Glomerular endothelial cell (primary cell): ENCODE measurements around the gene ABITRAM. TPM values are rescaled to one million over a fixed set of nuclear protein-coding genes. Genes with fewer than 3 reads are reported as not detected.
"Not testable (repeated sequence)": the region's sequence is repeated elsewhere in the genome, so short reads cannot be mapped to it uniquely, and the experiment has no call there.

ENCODE experiments used
- DNase-seq: peaks from one replicate; pipeline ENCODE4 v3.0.0-alpha.2; 2011; ENCODE audit warnings: low read depth, low spot score; ENCODE audit errors: extremely low read depth
- total RNA-seq: library from RNA; depleted of rRNA; stranded (reverse); fragments of >200 nt; gene quantifications from 2 replicates; pipeline ENCODE4 v1.2.3, GENCODE V29; 2015

Gene ABITRAM
- total RNA-seq, 1 donor from 2014 or later: 14.3 TPM

DNA sequence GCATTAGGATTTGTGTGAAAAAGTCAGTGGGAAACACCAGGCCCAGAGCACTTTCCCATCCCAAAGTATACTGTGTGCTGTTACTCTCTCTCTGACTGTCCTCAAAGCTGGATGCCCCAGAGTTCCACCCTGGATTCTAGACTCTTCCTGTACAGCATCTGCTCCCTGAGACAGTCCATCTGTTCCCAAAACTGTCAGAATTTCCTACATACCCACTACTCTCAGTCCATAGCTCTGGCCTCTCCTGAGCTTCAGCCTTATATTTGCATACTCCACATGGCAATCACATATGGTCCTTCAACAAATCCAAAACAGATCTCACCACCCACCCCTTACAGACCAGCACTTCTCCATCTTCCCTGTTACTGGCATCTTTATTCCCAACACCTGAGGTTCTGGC, 9.7 kb upstream of the ABITRAM start:
- no peak for DNase-seq

- DNase-seq: no peak
These were observed 5.8 kb upstream of the ABITRAM start for GRCh38 chr9:108928386-108928785.

DNA sequence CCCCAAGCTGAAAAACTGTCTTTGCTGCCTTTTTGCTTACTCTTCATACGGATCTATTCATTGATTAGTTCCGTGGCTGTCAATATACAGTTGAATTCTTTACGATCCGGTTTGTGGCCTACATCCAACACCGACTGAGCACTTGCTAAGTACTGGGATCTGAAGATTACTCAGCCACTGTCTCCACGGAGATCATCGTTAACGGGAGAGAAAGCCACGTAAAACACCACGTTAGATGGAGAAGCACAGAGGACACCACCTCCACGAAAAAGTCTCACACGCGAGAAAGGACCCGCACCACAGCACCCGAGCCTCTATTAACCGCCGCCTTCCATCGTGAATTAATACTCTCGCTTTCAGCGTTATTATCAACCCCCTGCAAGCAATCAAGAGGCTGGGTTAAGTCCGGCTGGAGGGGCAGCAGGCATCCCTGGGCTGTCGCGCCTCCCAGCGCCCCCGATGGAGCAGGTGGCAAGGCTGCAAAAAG, 926 bp upstream of the ABITRAM start:
- no peak for DNase-seq

GRCh38 chr9:108933718-108934322, 380 bp upstream of the ABITRAM start, which contains the start of gene ELP1:
Gene ELP1 (minus strand): TSS chr9:108934124. CDS start chr9:108931146, 2,978 bp downstream.
- peak; percentile 51 for DNase-seq

DNA sequence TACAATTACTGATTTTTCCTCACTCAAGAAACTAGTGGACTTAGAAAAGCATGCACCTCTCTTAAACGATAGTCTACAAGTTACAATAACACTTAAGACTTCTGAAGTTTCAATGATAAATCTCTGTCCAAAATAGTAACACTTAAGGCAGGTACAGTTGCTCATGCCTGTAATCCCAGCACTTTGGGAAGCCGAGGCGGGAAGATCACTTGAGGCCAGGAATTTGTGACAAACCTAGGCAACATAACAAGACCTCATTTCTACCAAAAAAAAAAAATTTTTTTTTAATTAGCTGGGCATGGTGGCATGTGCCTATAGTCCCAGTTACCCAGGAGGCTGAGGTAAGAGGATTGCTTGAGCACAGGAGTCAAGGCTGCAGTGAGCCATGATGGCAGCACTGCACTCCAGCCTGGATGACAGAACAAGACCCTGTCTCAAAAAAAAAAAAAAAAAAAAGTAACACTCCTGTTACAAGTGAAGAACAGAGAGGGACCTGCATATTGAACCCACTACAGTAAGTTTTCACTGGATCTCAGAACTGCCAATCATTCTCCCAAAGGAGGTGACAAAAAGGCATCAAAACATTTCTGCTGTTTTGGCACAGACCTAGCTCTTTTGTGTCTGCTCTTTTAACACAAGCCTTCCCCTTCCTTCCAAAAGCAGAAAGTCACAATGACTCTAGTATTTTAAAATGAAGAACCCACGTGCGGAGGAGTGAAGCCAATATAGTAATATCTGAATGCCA, 3.5 kb downstream of the ABITRAM start:
- no peak for DNase-seq

DNA sequence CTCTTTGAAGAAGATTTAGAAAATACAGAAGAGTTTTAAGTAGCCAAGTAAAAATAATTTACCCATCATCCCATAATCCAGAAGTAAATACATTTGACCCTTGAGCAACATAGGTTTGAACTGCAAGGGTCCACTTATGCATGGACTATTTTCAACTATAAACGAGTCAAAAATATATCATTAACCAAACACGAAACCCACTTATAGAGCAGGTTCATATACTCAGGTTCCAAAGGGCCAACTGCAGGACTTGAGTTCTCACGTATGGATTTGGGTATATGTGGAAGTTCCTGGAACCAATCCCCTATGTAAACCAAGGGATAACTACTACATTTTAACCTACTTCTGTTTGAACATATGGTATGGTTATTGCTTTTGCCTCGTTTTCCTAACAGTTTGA, 5.8 kb downstream of the ABITRAM start:
- no peak for DNase-seq

DNA sequence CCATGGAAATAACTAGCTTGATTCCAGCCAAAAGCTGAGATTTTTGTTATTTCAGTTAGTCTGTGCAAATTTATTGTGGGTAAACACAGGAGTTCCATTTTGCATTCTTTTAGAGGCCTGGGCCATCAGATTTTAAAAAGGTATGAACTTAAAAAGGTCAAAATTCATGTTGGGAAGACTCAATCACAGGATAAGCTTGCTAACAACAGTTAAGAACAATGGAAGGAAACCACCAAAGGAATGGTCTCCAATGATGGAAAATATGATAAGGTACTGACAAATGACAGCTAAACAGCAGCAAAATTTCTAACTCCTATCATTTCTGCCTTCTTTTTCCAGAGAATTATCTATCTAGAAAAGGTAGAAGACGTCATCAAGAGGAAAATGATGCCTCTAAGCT, 16.0 kb downstream of the ABITRAM start:
- DNase-seq: peak; percentile 62

GRCh38 chr9:108951578-108951977, 17.4 kb downstream of the ABITRAM start:
- no peak for DNase-seq

- DNase-seq: peak; percentile 52
These were observed 19.9 kb downstream of the ABITRAM start for GRCh38 chr9:108953983-108954574.

GRCh38 chr9:108956022-108956630, 21.9 kb downstream of the ABITRAM start:
- no peak for DNase-seq

- no peak for DNase-seq
These were observed 22.4 kb downstream of the ABITRAM start for GRCh38 chr9:108956631-108957026.

- DNase-seq: no peak
These were observed 26.1 kb downstream of the ABITRAM start for GRCh38 chr9:108960331-108960730.

DNA sequence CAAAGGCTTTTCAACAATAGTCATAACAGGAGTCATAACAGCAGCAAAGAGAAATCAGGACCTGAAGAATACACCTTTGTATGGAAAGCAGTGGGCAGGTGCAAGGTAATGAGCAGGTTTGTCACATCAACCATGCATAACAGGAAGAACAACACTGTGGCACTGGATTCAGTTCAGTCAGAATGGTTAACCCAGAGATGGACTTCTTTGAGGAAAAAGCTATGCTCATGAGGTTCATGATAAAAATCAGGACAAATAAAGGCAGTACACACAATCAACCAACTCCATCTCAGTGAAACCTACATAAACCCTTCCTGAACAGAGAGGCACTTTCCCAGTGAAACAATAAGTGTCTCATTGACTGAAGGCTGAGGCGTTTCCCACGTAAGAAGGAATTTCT, 27.0 kb downstream of the ABITRAM start:
- DNase-seq: no peak

DNA sequence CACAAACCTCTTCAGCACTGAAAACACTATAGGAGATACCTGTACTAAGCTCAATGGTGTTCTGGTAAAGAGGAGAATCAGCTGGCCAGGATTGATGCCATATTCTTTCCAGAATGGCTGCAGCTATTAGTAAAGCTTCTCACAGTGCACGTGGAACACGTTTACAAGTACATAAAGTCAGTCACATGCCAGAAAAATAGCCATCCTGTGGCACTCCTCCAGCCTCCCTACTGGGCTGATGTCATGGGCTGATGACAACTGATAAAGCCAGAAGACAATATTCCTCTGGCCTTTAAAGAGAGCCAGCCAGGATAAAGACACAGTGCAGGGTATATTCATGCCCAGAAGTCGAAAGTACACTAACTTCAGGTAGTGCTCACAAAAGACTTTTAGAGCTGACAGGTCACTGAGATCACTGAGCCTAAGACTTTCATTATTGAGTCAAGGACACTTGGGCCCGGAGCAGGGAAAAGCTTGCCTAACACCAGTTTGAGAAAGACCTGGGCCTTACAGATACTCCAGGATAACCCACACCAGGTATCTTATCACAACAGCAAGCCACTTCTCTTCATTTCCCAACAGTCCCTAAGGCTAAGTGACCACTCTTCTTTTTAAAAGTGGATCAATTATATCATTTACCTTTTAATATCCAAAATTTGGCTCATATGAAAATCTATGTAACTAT, 29.4 kb downstream of the ABITRAM start:
- no peak for DNase-seq

DNA sequence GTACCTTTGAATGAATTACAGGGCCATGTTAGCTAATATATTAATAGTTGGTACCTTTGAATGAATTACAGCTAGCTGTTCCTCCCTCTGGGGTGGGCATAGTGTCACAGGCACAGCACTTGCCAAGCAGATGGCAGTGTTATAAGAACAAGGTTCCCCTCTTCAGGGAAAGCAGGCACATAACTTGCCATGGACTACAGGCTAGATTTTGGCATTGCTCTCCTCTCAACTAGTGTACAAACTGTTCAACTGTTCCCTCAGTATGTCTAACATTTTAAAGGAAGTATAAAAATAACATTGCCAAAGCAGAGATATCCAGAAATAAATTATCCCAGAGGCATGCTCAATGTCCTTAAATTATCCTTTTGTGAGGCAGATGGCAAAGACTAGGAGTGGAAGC, 33.7 kb downstream of the ABITRAM start:
- no peak for DNase-seq

DNA sequence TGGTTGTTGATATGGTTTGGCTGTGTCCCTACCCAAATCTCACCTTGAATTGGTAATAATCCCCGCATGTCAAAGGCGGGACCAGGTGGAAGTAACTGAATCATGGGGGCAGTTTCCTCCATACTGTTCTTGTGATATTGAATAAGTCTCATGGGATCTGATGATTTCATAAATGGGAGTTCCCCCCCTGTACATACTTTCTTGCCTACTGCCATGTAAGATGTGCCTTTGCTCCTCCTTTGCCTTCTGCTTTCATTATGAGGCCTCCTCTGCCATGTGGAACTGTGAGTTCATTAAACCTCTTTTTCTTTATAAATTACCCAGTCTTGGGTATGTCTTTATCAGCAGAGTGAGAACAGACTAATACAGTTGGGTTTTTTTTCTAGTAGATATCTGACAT, 37.2 kb downstream of the ABITRAM start:
- DNase-seq: not testable (repeated sequence)

DNA sequence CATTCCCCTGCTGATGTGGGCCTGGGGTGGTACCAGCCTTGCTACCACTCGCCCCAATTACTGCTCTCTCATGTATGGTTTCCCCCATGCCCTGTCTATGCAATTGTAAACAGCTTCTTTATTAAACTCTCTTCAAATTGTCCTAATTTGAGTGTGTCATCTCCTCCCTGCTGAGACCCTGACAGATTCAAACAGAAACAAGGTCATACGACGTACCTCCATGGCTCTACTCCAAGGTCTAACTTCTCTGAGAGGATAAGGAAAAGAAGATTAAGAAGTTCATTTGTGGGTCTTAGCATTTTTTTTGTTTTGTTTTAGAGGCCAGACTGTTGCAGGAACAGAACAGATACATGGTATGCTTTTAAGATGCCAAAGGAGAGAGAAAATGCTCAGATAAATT, 38.0 kb downstream of the ABITRAM start:
- no peak for DNase-seq

GRCh38 chr9:108972626-108973209, 38.5 kb downstream of the ABITRAM start:
- no peak for DNase-seq

DNA sequence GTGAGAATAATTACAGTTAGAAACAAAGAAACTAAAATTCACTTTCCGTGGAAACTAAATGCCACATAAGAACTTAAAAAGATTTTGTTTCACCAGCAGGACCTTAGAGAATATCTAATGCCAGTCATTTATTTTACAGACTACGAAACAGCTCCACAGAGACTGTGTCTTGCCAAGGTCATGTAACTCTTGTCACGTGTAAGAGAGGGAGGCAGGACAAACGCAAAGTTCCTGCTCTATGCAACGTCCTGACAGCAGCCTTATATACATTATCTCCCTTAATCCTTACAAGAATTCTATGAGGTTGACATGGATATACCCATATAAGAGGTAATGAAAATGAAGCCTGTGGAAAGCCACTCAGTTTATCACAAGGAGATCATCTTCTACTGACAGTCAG, 39.7 kb downstream of the ABITRAM start:
- DNase-seq: no peak

GRCh38 chr9:108978205-108978604, 44.0 kb downstream of the ABITRAM start:
- DNase-seq: no peak

DNA sequence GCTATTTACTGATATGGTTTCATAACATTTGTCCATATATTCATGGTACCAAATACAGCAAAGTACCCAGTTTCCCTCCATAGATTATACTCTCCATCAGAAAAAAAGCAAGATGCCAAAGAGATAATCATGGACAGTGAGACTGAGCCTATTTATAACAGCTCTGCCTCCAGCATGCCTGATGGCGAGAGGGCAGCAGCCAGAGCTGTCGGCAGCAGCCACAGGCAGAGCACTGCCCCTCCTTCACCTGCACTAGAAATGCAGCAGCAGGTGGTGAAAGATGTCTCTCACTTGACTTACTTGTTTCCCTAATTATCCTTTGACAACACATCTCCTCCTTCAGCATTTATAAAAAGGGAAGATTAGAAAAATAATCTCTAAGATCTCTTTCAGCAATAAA, 46.7 kb downstream of the ABITRAM start:
- no peak for DNase-seq
